AG04450 (cell line): ENCODE results near the gene CHCHD6. TPM values are rescaled to one million over a fixed set of nuclear protein-coding genes. Genes with fewer than 3 reads are reported as not detected.

Experiments
- CTCF ChIA-PET: fragments of 300-600, 350-600 bp; formaldehyde crosslinking; extraction: SDS; loops from one replicate; lab custom pipeline; 2022; ENCODE audit warnings: antibody characterized with exemption, inconsistent platforms; lab: Charles Lee
- POLR2A ChIA-PET: fragments of 350-600 bp; formaldehyde crosslinking; extraction: SDS; loops from one replicate; lab custom pipeline; 2021; ENCODE audit warnings: antibody characterized with exemption, inconsistent platforms; lab: Yijun Ruan, JAX
- DNase-seq: peaks from one replicate; pipeline ENCODE4 v3.0.0-alpha.2; 2011; ENCODE audit warnings: low read depth, low spot score
- H3K27ac ChIP-seq: one replicate; pipeline ENCODE4 v1.5.1; 2012; ENCODE audit warnings: low read depth, low read length, control low read depth
- H3K27me3 ChIP-seq: one replicate; pipeline ENCODE4 v1.6.0; 2012; ENCODE audit warnings: low read length; ENCODE audit not compliant: control insufficient read depth, insufficient read depth
- H3K4me3 ChIP-seq: 2 replicates; pipeline ENCODE4 v1.5.1; 2011; ENCODE audit warnings: mild to moderate bottlenecking, low read depth, low read length, control low read depth
- H3K9me3 ChIP-seq: 2 replicates; pipeline ENCODE4 v1.5.1; 2012; ENCODE audit warnings: low read length; ENCODE audit not compliant: control insufficient read depth, insufficient read depth
- polyA plus RNA-seq: library from polyadenylated mRNA; depleted of rRNA; stranded (reverse); fragments of >200 nt; gene quantifications from 2 replicates; pipeline ENCODE4 v1.2.3, GENCODE V29; 2011
- TF ChIP-seq, protein P1 (sequence below): IDR thresholded peaks from 2 replicates; pipeline ENCODE4 v1.5.1; 2011; ENCODE audit warnings: low read depth, low read length, control low read depth, inconsistent platforms

CHCHD6 gene
- polyA plus RNA-seq, 1 experiment = 14.0 TPM

DNA sequence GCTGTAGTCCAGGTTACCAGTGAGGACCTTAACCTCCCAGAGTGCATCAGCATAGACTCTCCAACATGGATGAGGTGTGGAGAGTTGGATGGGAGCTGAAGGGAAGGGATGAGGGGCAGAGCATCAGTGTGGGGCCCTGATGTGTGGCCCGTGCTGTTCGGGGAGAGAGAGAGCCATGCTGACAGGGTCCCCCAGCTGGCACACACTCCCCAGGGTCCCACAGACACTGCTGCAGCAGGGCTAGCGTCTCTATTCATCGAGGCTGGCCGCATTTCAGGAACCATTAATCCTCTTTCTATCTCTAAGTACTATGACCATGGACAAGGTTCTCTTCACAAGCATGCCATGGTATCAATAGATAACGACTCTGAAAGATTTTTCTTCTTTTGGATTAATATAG, 192.9 kb downstream of the CHCHD6 start:
- H3K9me3 ChIP-seq = no peaks in the 10 kb centered on the region
- no peak overlapping the region for H3K4me3 ChIP-seq
- no peak for DNase-seq
- ChIA-PET CTCF (no interaction called here), POLR2A (no interaction called here)
- TF ChIP-seq, protein P1, sequence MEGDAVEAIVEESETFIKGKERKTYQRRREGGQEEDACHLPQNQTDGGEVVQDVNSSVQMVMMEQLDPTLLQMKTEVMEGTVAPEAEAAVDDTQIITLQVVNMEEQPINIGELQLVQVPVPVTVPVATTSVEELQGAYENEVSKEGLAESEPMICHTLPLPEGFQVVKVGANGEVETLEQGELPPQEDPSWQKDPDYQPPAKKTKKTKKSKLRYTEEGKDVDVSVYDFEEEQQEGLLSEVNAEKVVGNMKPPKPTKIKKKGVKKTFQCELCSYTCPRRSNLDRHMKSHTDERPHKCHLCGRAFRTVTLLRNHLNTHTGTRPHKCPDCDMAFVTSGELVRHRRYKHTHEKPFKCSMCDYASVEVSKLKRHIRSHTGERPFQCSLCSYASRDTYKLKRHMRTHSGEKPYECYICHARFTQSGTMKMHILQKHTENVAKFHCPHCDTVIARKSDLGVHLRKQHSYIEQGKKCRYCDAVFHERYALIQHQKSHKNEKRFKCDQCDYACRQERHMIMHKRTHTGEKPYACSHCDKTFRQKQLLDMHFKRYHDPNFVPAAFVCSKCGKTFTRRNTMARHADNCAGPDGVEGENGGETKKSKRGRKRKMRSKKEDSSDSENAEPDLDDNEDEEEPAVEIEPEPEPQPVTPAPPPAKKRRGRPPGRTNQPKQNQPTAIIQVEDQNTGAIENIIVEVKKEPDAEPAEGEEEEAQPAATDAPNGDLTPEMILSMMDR = no peak
- no peaks in the 10 kb centered on the region for H3K27me3 ChIP-seq
- no peak overlapping the region for H3K27ac ChIP-seq

DNA sequence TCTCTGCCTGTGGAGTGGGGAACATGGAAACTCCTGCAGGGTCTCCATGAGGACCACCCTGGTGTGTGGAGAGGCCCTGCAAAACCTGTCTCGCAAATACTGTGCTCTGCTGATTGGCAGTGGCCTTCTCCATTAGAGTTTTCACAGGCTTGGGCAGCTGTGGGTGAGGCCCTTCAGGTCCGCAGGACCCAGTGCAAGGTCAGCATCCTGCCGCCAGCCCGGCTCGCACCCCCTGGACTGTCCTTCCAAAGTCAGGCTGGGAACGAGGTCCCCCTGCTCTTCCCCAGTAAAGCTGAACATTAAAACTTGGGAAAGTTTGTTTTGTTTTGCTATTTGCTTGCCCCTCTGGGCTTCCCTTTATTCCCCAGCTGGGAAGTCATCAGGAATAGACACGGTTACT, 193.9 kb downstream of the CHCHD6 start:
- Histone ChIP-seq H3K27ac (no peak overlapping the region), H3K27me3 (no peaks in the 10 kb centered on the region), H3K9me3 (no peaks in the 10 kb centered on the region), H3K4me3 (no peak overlapping the region)
- CTCF ChIA-PET = no interaction called here
- DNase-seq = no peak
- POLR2A ChIA-PET = no interaction called here
- TF ChIP-seq, protein P1 = no peak

DNA sequence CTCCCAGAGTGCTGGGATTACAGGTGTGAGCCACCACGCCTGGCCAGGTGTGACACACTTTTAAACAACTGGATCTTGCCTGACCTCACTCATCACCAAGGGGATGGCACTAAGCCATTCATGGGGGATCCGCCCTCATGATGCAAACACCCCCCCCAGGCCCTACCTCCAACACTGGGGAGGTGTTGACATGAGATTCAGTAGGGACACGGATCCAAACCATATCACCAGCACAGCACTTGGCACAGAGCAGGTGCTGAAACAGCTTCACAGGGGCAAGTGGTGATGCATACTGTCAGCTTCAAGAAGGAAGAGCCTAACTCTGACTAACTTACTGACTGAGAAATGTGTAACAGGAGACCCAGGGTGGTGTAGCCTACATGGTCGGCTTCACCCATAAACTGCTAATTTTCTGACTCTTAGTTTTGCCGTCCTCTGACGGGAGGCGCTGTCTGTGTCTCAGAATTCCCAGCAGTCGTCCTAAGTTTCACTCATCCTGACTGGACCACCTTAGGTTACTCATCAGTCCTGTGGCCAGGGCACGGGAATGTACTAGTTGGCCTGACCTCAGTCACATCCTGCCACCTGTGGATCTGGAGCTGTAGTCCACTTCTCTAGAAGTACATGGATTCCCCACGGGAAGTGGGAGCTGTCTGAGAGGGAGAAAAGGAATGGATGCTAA, 197.0 kb downstream of the CHCHD6 start:
- H3K9me3 ChIP-seq = no peaks in the 10 kb centered on the region
- ChIA-PET POLR2A (no interaction called here), CTCF (no interaction called here)
- no peak for DNase-seq
- no peak overlapping the region for H3K4me3 ChIP-seq
- H3K27me3 ChIP-seq = no peaks in the 10 kb centered on the region
- no peak overlapping the region for H3K27ac ChIP-seq
- TF ChIP-seq, protein P1 = no peak

DNA sequence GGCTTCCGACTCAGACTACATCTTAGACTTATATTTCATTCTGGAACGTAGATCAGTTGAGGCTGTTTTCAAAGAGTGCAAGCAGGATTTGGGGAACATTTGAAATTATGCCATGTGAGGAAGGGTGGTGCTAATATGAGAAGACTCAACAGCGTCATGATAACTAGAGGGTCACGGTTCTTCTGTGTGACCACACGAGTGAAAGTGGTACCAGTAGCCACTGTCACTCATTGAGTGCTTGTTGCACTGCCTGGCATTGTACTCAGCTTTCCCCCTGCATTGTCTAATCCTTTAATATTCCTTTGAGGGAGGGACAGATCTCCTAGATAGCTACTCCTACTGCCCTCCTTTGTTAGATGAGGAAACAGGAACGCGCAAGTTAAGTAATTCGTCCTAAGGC, 197.6 kb downstream of the CHCHD6 start:
- TF ChIP-seq, protein P1 = no peak
- no peak for DNase-seq
- POLR2A ChIA-PET = no interaction called here
- no peaks in the 10 kb centered on the region for H3K27me3 ChIP-seq
- no peaks in the 10 kb centered on the region for H3K9me3 ChIP-seq
- no peak overlapping the region for H3K27ac ChIP-seq
- no peak overlapping the region for H3K4me3 ChIP-seq
- CTCF ChIA-PET = no interaction called here

DNA sequence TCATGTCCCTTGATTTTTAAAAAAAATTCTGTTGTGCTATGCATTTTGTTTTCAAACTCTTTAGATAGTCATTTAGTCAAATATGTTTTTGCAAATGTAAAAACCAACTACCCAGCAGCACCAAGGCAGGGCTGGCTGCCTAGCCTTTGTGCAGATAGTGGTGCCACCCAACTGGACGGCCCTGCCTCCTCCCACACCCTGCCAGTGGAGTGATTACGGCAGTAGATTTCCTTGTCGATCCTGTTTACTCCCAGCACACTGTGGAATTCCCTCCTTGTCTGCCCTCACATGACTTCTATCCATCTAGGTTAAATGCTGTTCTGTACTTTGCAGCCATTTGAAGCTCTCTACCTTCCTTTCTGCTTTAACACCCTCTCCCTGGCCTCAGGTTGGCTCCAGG, 199.5 kb downstream of the CHCHD6 start:
- Histone ChIP-seq H3K27me3 (no peaks in the 10 kb centered on the region), H3K27ac (no peak overlapping the region), H3K4me3 (no peak overlapping the region), H3K9me3 (no peaks in the 10 kb centered on the region)
- CTCF ChIA-PET = interaction anchor here (0.5 kb wide), 1 partner anchor 658 kb away, joined by 4 read pairs; no protein-coding TSS in a partner anchor
- TF ChIP-seq, protein P1 = no peak
- POLR2A ChIA-PET = no interaction called here
- no peak for DNase-seq
